ENCODE measurements around the gene ZBTB20.

The ZBTB20 gene

GRCh38 chr3:114308830-114309229, 838.3 kb downstream of the ZBTB20 start:
- DNase-seq = no peak

- DNase-seq = no peak
Observed at GRCh38 chr3:114308377-114308776, 838.7 kb downstream of the ZBTB20 start.

- DNase-seq = no peak
Observed at GRCh38 chr3:114307832-114308231, 839.3 kb downstream of the ZBTB20 start.

GRCh38 chr3:114307222-114307830, 839.8 kb downstream of the ZBTB20 start:
- DNase-seq = no peak

GRCh38 chr3:114299941-114300624, 847.0 kb downstream of the ZBTB20 start:
- DNase-seq = no peak

- peak; percentile 21 to 49 for DNase-seq
Observed at GRCh38 chr3:114299421-114299820, 847.7 kb downstream of the ZBTB20 start.

GRCh38 chr3:114295946-114296345, 851.1 kb downstream of the ZBTB20 start:
- DNase-seq = no peak

- DNase-seq = no peak
Observed at GRCh38 chr3:114294940-114295480, 852.1 kb downstream of the ZBTB20 start.

- DNase-seq = no peak
Observed at GRCh38 chr3:114293838-114294535, 853.1 kb downstream of the ZBTB20 start, which contains the start of gene TIGIT. TIGIT (plus strand) TSS chr3:114294028; CDS start chr3:114294062, 34 bp downstream.

GRCh38 chr3:114290911-114291901, 855.9 kb downstream of the ZBTB20 start:
- peak; percentile 15 to 49 for DNase-seq

GRCh38 chr3:114286266-114286665, 860.8 kb downstream of the ZBTB20 start:
- DNase-seq = no peak

- no peak for DNase-seq
Observed at GRCh38 chr3:114285648-114286230, 861.3 kb downstream of the ZBTB20 start.

- DNase-seq = no peak
Observed at GRCh38 chr3:114284644-114285043, 862.4 kb downstream of the ZBTB20 start.
